ENCODE data around the gene CD248. TPM values are rescaled to one million over a fixed set of nuclear protein-coding genes. Genes with fewer than 3 reads are reported as not detected.

The CD248 gene
- total RNA-seq, 2 donors from 2014 or later = 0.33 to 0.40 TPM

- Histone ChIP-seq H3K27ac (ENCODE audit: low read depth, low read length) (no peak overlapping the region), H3K27me3 (ENCODE audit: control insufficient read depth, insufficient read depth, low read length, poor library complexity, severe bottlenecking) (no peaks in the 10 kb centered on the region), H3K4me1 (ENCODE audit: control insufficient read depth, insufficient read depth, low read length) (peaks cover 3% of the 10 kb centered on the region), H3K4me3 (ENCODE audit: low read length) (no peak overlapping the region), H3K9ac (ENCODE audit: extremely low read depth, low read length, poor library complexity, severe bottlenecking) (no peak overlapping the region), H3K36me3 (ENCODE audit: control insufficient read depth, insufficient read depth, low read length) (no peaks in the 10 kb centered on the region), H3K9me3 (ENCODE audit: control insufficient read depth, low read length) (no peaks in the 10 kb centered on the region)
- no peak for DNase-seq
- peaks cover 6% of the 10 kb centered on the region for H3K9me3 Mint-ChIP-seq
- 80% methylated on average over 1 of the region's 1 CpG; no CpG with 5 or more reads in 1 of the 2 experiments for WGBS, 2 experiments (ENCODE audit: insufficient coverage in 1 of 2, insufficient read length in 1 of 2)
- H3K36me3 Mint-ChIP-seq (ENCODE audit: low read depth) = no peaks in the 10 kb centered on the region
- H3K4me1 Mint-ChIP-seq = peaks cover 9% of the 10 kb centered on the region
- H3K27me3 Mint-ChIP-seq (ENCODE audit: insufficient read depth) = peaks cover 24% of the 10 kb centered on the region
- peak overlapping the region; percentile 72 for H3K4me3 Mint-ChIP-seq
- TF ChIP-seq CTCF (conservative IDR thresholded peaks at IDR 0.05) = no peak
- no peak overlapping the region for H3K27ac Mint-ChIP-seq
Observed at GRCh38 chr11:66314186-66314501, 2.7 kb downstream of the CD248 start.

GRCh38 chr11:66313321-66314185 lies 3.3 kb downstream of the CD248 start:
- peak overlapping the region; percentile 75 for H3K4me3 ChIP-seq (ENCODE audit: low read length)
- H3K36me3 ChIP-seq (ENCODE audit: control insufficient read depth, insufficient read depth, low read length) = no peaks in the 10 kb centered on the region
- H3K9ac ChIP-seq (ENCODE audit: extremely low read depth, low read length, poor library complexity, severe bottlenecking) = peak overlapping the region; percentile 15
- H3K27me3 ChIP-seq (ENCODE audit: control insufficient read depth, insufficient read depth, low read length, poor library complexity, severe bottlenecking) = no peaks in the 10 kb centered on the region
- H3K9me3 Mint-ChIP-seq = peaks cover under 1% of the 10 kb centered on the region
- peaks cover 3% of the 10 kb centered on the region for H3K4me1 ChIP-seq (ENCODE audit: control insufficient read depth, insufficient read depth, low read length)
- TF ChIP-seq CTCF (conservative IDR thresholded peaks at IDR 0.05) = peak; percentile 65
- H3K4me1 Mint-ChIP-seq = peaks cover 9% of the 10 kb centered on the region
- peak; percentile 87 for DNase-seq
- peak overlapping the region; percentile 98 for H3K27ac ChIP-seq (ENCODE audit: low read depth, low read length)
- peak overlapping the region; percentile 95 for H3K27ac Mint-ChIP-seq
- H3K27me3 Mint-ChIP-seq (ENCODE audit: insufficient read depth) = peaks cover 21% of the 10 kb centered on the region
- peak overlapping the region; percentile 72 for H3K4me3 Mint-ChIP-seq
- H3K9me3 ChIP-seq (ENCODE audit: control insufficient read depth, low read length) = no peaks in the 10 kb centered on the region
- 40 to 44% methylated on average over 2 to 38 of the region's 38 CpGs for WGBS, 2 experiments (ENCODE audit: insufficient coverage in 1 of 2, insufficient read length in 1 of 2)
- no peaks in the 10 kb centered on the region for H3K36me3 Mint-ChIP-seq (ENCODE audit: low read depth)

GRCh38 chr11:66312549-66313320 lies 4.1 kb downstream of the CD248 start:
- peaks cover 9% of the 10 kb centered on the region for H3K4me1 Mint-ChIP-seq
- Histone ChIP-seq H3K9ac (ENCODE audit: extremely low read depth, low read length, poor library complexity, severe bottlenecking) (peak overlapping the region; percentile 64), H3K9me3 (ENCODE audit: control insufficient read depth, low read length) (no peaks in the 10 kb centered on the region), H3K4me1 (ENCODE audit: control insufficient read depth, insufficient read depth, low read length) (peaks cover 3% of the 10 kb centered on the region), H3K36me3 (ENCODE audit: control insufficient read depth, insufficient read depth, low read length) (no peaks in the 10 kb centered on the region), H3K27ac (ENCODE audit: low read depth, low read length) (peak overlapping the region; percentile 98), H3K4me3 (ENCODE audit: low read length) (peak overlapping the region; percentile 90), H3K27me3 (ENCODE audit: control insufficient read depth, insufficient read depth, low read length, poor library complexity, severe bottlenecking) (no peaks in the 10 kb centered on the region)
- peak overlapping the region; percentile 72 for H3K4me3 Mint-ChIP-seq
- H3K9me3 Mint-ChIP-seq = no peaks in the 10 kb centered on the region
- TF ChIP-seq CTCF (conservative IDR thresholded peaks at IDR 0.05) = no peak
- 3 to 9% methylated on average over 11 to 52 of the region's 52 CpGs for WGBS, 2 experiments (ENCODE audit: insufficient coverage in 1 of 2, insufficient read length in 1 of 2)
- H3K36me3 Mint-ChIP-seq (ENCODE audit: low read depth) = no peaks in the 10 kb centered on the region
- H3K27ac Mint-ChIP-seq = peak overlapping the region; percentile 95
- H3K27me3 Mint-ChIP-seq (ENCODE audit: insufficient read depth) = peaks cover 22% of the 10 kb centered on the region
- DNase-seq = peak; percentile 100

All from endodermal cell (in vitro differentiated cells).